Uterus (tissue), 4 donors: ENCODE data around the gene ERMP1. TPM values are rescaled to one million over a fixed set of nuclear protein-coding genes. Genes with fewer than 3 reads are reported as not detected.

Experiments used
- DNase-seq, 2 donors: peaks; one replicate each; pipeline ENCODE4 v3.0.0-alpha.2; 2019 to 2020
- H3K27ac ChIP-seq, 2 donors: fragments of 200-600 bp; sonication (generic); 1 replicate in 1 of 2; 2 replicates in 1 of 2; pipeline ENCODE4 v1.5.1; 2016 to 2018
- H3K27me3 ChIP-seq, 2 donors: fragments of 200-600 bp; sonication (generic); one replicate each; pipeline ENCODE4 v1.5.1; 2018 to 2019; ENCODE audit warnings: control low read depth in 1 of 2
- H3K36me3 ChIP-seq, 2 donors: fragments of 200-600 bp; sonication (generic); one replicate each; pipeline ENCODE4 v1.5.1; 2019; ENCODE audit warnings: control low read depth in 1 of 2
- H3K4me1 ChIP-seq, 2 donors: fragments of 200-600 bp; sonication (generic); one replicate each; pipeline ENCODE4 v1.5.1; 2018 to 2019; ENCODE audit warnings: control low read depth in 1 of 2
- H3K4me3 ChIP-seq, 2 donors: fragments of 200-600 bp; sonication (generic); 1 replicate in 1 of 2; 2 replicates in 1 of 2; pipeline ENCODE4 v1.5.1; 2018 to 2019; ENCODE audit warnings: mild to moderate bottlenecking in 1 of 2
- H3K9me3 ChIP-seq, 2 donors: fragments of 200-600 bp; sonication (generic); one replicate each; pipeline ENCODE4 v1.5.1; 2019; ENCODE audit warnings: control low read depth in 1 of 2
- POLR2A ChIP-seq, 2 donors: fragments of 450-650 bp; IDR thresholded peaks; one replicate each; pipeline ENCODE4 v1.6.1; 2016; ENCODE audit warnings: antibody characterized with exemption in 2 of 2, mild to moderate bottlenecking in 1 of 2, moderate library complexity in 1 of 2
- intact Hi-C: fragments of 100-400 bp; cut with DNase I; formaldehyde crosslinking; loops from one replicate; pipeline ENCODE4 v1.15.1; 2023; ENCODE audit warnings: low total_unique reads
- total RNA-seq, 4 donors: library from RNA; depleted of rRNA in 3 of 4; stranded (reverse); fragments of >200 nt in 3 of 4; gene quantifications; one replicate each; pipeline versions ENCODE4 v1.1.0 to v1.2.4, GENCODE V29; 2014 to 2023
- TF ChIP-seq, protein P1 (sequence below), 4 experiments: fragments of 200-600 bp in 2 of 4; fragments of 450-650 bp in 2 of 4; sonication (generic) in 2 of 4; IDR thresholded peaks; one replicate each; pipeline ENCODE4 v1.5.1; 2016 to 2019; ENCODE audit warnings: antibody characterized with exemption in 4 of 4, mild to moderate bottlenecking in 2 of 4, moderate library complexity in 1 of 4
- donor health status: DM: yes; HTN: yes; CAD: no.

Gene ERMP1
- total RNA-seq, 4 donors from 2014 or later: 7.9 to 34.9 (median 11.5) TPM

DNA sequence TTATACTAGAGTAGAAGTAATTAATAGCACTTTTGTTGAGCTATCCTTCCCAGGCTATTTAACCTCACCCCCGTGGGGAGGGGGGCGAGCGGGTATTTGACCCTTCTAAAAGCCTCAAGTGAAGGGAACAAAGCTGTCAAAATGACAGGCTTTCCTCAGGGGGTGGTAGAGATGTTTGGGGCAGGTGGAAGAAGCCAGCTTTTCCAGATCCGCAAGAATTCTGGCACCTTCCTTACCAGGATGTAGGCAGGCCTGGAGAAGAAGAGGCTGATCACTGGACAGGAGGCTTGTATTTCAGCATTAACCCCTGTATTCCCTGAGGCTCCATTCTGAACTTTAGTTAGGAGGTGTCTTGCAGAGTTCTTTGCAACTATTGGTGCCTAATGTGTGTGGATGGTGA is 31.5 kb upstream of the ERMP1 start:
- Histone ChIP-seq H3K27ac (no peak overlapping the region), H3K36me3 (no peaks in the 10 kb centered on the region), H3K9me3 (no peaks in the 10 kb centered on the region), H3K27me3 (no peaks in the 10 kb centered on the region), H3K4me3 (no peak overlapping the region), H3K4me1 (no peaks in the 10 kb centered on the region)
- no peak for DNase-seq
- TF ChIP-seq, protein P1, sequence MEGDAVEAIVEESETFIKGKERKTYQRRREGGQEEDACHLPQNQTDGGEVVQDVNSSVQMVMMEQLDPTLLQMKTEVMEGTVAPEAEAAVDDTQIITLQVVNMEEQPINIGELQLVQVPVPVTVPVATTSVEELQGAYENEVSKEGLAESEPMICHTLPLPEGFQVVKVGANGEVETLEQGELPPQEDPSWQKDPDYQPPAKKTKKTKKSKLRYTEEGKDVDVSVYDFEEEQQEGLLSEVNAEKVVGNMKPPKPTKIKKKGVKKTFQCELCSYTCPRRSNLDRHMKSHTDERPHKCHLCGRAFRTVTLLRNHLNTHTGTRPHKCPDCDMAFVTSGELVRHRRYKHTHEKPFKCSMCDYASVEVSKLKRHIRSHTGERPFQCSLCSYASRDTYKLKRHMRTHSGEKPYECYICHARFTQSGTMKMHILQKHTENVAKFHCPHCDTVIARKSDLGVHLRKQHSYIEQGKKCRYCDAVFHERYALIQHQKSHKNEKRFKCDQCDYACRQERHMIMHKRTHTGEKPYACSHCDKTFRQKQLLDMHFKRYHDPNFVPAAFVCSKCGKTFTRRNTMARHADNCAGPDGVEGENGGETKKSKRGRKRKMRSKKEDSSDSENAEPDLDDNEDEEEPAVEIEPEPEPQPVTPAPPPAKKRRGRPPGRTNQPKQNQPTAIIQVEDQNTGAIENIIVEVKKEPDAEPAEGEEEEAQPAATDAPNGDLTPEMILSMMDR (IDR thresholded peaks at IDR 0.05): no peak
- TF ChIP-seq POLR2A (IDR thresholded peaks at IDR 0.05): no peak
- intact Hi-C loops: no loop called here

DNA sequence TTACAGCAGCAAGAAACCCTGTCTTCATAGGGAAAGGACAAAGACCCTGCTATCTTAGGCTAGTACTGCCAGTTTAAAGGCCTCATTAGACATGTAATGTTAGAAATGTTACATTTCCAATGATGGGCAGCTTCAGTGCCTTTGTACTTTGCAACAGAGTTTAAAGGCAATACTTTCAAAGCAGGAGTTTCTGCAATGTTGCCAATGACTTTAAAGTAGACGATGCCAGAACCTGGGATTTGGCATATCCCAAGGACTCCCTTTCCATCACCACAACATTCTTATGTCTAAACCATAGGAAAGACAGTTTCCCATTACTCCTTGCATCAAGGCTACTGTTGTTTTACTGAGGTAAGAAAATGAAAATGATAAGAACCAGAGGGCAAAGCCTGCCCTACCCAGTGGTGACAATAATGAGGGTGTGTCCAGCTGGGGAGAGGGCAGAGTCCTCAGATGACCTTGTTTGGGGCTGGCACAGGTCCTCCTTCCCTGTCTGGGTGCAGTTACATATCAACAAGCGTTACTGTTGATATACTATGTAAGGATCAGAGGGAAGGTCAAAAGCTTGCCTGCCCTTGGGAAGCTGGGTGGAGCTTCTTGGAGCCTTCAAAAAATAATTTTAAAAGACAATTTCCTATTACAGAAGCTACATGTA is 30.3 kb upstream of the ERMP1 start:
- intact Hi-C loops: no loop called here
- no peaks in the 10 kb centered on the region for H3K27me3 ChIP-seq

DNA sequence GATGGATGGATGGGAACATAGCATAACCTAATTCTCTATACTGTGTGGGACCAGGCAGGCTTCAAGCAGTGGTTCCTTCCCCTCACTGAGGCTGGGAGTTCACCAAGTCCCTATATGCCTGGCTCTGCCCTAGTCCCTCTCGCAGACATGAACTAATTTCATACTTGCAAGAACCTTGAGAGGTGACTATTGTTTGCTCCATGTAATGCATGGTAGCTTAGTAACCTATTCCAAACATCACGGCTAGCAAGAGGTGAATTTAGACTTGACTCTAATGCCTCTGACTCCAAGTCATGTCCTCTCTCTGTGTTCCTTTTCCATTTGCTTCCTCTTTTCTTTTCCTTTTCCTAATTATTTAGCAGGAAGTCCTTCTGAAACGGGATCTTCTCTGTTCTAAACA is 25.9 kb upstream of the ERMP1 start:
- no peaks in the 10 kb centered on the region for H3K9me3 ChIP-seq
- DNase-seq: no peak
- TF ChIP-seq, protein P1 (IDR thresholded peaks at IDR 0.05): no peak
- no peak for TF ChIP-seq POLR2A (IDR thresholded peaks at IDR 0.05)
- H3K36me3 ChIP-seq: no peaks in the 10 kb centered on the region
- H3K4me1 ChIP-seq: no peaks in the 10 kb centered on the region
- no peak overlapping the region for H3K4me3 ChIP-seq
- no peak overlapping the region for H3K27ac ChIP-seq
- intact Hi-C loops: no loop called here
- no peaks in the 10 kb centered on the region for H3K27me3 ChIP-seq

More for the DNA sequence above, 30.3 kb upstream of the ERMP1 start:
- no peak overlapping the region for H3K27ac ChIP-seq
- H3K9me3 ChIP-seq: no peaks in the 10 kb centered on the region
- no peaks in the 10 kb centered on the region for H3K4me1 ChIP-seq
- DNase-seq: no peak
- TF ChIP-seq, protein P1 (IDR thresholded peaks at IDR 0.05): no peak
- TF ChIP-seq POLR2A (IDR thresholded peaks at IDR 0.05): no peak
- no peak overlapping the region for H3K4me3 ChIP-seq
- no peaks in the 10 kb centered on the region for H3K36me3 ChIP-seq

DNA sequence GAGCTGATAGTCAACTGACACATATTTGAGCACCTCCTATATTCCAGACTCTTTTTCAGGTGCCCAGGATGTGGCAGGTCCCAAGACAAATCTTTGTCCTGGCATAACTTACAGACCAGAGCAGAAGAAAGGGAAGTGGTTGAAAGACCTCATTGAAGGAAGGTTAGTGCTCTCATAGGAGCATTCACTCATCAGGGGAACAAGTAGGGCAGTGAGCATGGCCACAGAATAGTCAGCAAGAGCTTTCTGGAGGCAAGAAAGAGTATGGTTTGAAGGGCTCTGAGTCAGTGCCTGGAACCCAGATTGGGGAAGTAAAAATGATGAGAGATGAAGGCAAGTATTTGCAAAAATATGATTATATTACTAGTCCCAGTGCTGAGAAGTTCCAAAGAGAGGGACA is 25.0 kb upstream of the ERMP1 start:
- Histone ChIP-seq H3K36me3 (no peaks in the 10 kb centered on the region), H3K27ac (no peak overlapping the region), H3K4me3 (no peak overlapping the region), H3K9me3 (no peaks in the 10 kb centered on the region), H3K4me1 (no peaks in the 10 kb centered on the region), H3K27me3 (no peaks in the 10 kb centered on the region)
- no peak for DNase-seq
- intact Hi-C loops: no loop called here
- TF ChIP-seq, protein P1 (IDR thresholded peaks at IDR 0.05): no peak
- TF ChIP-seq POLR2A (IDR thresholded peaks at IDR 0.05): no peak

DNA sequence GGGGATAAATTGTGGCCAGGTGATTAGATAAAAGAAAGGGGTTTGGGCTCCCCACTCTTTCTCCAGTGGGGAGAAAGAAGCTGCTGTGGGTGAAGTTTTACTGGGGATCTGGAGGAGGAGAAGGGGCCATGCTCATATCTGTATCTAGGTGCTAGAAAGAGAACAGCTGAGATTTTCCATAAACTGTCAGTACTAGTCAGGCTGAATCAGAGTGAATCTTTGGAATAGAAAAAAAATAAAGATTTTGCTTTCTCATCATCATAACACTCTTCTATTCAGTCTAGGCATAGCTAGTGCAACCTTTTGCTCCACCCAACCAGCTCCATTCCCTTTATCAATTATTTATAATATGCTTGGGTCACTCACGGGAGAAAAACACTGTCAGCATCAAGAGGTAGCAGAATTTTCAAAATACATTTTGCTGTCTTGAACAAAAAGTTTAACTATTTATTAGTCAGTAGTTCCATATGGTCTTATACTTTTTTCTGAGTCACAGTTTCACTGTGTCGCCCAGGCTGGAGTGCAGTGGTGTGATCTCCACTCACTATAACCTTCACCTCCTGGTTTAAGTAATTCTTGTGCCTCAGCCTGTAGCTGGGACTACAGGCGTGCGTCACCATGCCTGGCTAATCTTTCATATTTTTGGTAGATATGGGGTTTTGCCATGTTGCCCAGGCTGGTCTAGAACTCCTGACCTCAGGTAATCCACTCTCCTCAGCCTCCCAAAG is 21.3 kb upstream of the ERMP1 start:
- no peak for DNase-seq
- H3K4me1 ChIP-seq: no peaks in the 10 kb centered on the region
- H3K4me3 ChIP-seq: no peak overlapping the region
- no peaks in the 10 kb centered on the region for H3K27me3 ChIP-seq
- no peak overlapping the region for H3K27ac ChIP-seq
- TF ChIP-seq POLR2A (IDR thresholded peaks at IDR 0.05): no peak
- TF ChIP-seq, protein P1 (IDR thresholded peaks at IDR 0.05): no peak
- H3K9me3 ChIP-seq: no peaks in the 10 kb centered on the region
- no peaks in the 10 kb centered on the region for H3K36me3 ChIP-seq
- intact Hi-C loops: no loop called here
